Endodermal cell (in vitro differentiated cells): ENCODE results near the gene RAPGEF4. TPM values are rescaled to one million over a fixed set of nuclear protein-coding genes. Genes with fewer than 3 reads are reported as not detected.

Experiments used
- DNase-seq: peaks from one replicate; pipeline ENCODE4 v3.0.0-alpha.2; 2017
- H3K27ac ChIP-seq: 2 replicates; pipeline ENCODE4 v1.5.1; 2013; ENCODE audit warnings: mild to moderate bottlenecking, low read depth, low read length, moderate library complexity
- H3K27me3 ChIP-seq: 2 replicates; pipeline ENCODE4 v1.6.1; 2013; ENCODE audit warnings: mild to moderate bottlenecking, low read length, moderate library complexity; ENCODE audit not compliant: insufficient read depth, control insufficient read depth, poor library complexity, severe bottlenecking
- H3K36me3 ChIP-seq: 2 replicates; pipeline ENCODE4 v1.7.0; 2013; ENCODE audit warnings: mild to moderate bottlenecking, low read length, moderate library complexity; ENCODE audit not compliant: control insufficient read depth, insufficient read depth
- H3K4me1 ChIP-seq: one replicate; pipeline ENCODE4 v1.7.0; 2013; ENCODE audit warnings: low read length; ENCODE audit not compliant: control insufficient read depth, insufficient read depth
- H3K4me3 ChIP-seq: 2 replicates; pipeline ENCODE4 v1.5.1; 2013; ENCODE audit warnings: mild to moderate bottlenecking, low read length, moderate library complexity
- H3K9ac ChIP-seq: 2 replicates; pipeline ENCODE4 v1.6.1; 2013; ENCODE audit warnings: mild to moderate bottlenecking, low read length, moderate library complexity; ENCODE audit not compliant: poor library complexity, severe bottlenecking; ENCODE audit errors: extremely low read depth
- H3K9me3 ChIP-seq: 2 replicates; pipeline ENCODE4 v1.6.1; 2013; ENCODE audit warnings: mild to moderate bottlenecking, low read length, moderate library complexity; ENCODE audit not compliant: control insufficient read depth
- H3K27ac Mint-ChIP-seq: 2 replicates; pipeline ENCODE4 v1.8.0; 2020; ENCODE audit warnings: mixed read lengths
- H3K27me3 Mint-ChIP-seq: 2 replicates; pipeline ENCODE4 v1.8.0; 2021; ENCODE audit warnings: mild to moderate bottlenecking, mixed read lengths; ENCODE audit not compliant: insufficient read depth
- H3K36me3 Mint-ChIP-seq: 2 replicates; pipeline ENCODE4 v1.8.0; 2020; ENCODE audit warnings: low read depth, mixed read lengths
- H3K4me1 Mint-ChIP-seq: 2 replicates; pipeline ENCODE4 v1.8.0; 2020; ENCODE audit warnings: mixed read lengths
- H3K4me3 Mint-ChIP-seq: 2 replicates; pipeline ENCODE4 v1.8.0; 2020; ENCODE audit warnings: mild to moderate bottlenecking, moderate library complexity, mixed read lengths
- H3K9me3 Mint-ChIP-seq: 2 replicates; pipeline ENCODE4 v1.8.0; 2020; ENCODE audit warnings: mild to moderate bottlenecking, mixed read lengths
- WGBS, 2 experiments: methylation state at CpG; one replicate each; pipeline versions ENCODE4 v1.1.5 to v1.1.7; 2013; ENCODE audit warnings: missing lambda C conversion rate in 2 of 2, mixed read lengths in 1 of 2; ENCODE audit not compliant: insufficient coverage in 1 of 2, insufficient read length in 1 of 2; 5-methylcytosine and 5-hydroxymethylcytosine counted together
- total RNA-seq, 2 donors: library from RNA; stranded (reverse); fragmentation: NEBNext Ultra II Directional in 1 of 2; extraction: Animal tissue kit (Norgen Biotek cat#: 25700) in 1 of 2; gene quantifications; 2 replicates in 1 of 2; 3 replicates in 1 of 2; pipeline ENCODE4 v1.2.1, GENCODE V29; 2021
- TF ChIP-seq, protein P1 (sequence below): fragments of 200-600 bp; sonication (generic); conservative IDR thresholded peaks from 2 replicates; pipeline ENCODE4 v1.5.0; 2021; ENCODE audit warnings: antibody characterized with exemption, mild to moderate bottlenecking

The RAPGEF4 gene
- total RNA-seq, 2 donors from 2014 or later: 0.77 to 0.88 TPM

DNA sequence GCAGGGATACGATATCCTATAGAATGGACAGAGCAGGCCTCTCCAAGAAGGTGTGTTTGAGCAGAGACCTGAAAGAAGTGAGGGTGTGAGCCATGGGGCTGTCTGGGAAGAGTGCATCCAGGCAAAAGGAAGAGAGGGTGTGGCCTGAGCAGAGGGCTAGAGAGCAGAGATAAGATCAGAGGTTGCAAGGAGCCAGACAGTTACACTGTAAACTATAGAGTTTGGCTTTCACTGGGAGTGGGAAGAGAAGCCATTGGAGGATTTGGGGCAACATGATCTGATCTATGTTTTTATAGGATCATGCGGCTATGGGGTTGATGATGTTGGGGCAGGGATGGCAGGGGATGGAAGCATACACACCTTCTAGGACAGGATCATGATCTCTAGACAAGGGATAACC, 215.9 kb downstream of the RAPGEF4 start:
- 89 to 100% methylated on average over 2 of the region's 2 CpGs for WGBS, 2 experiments
- H3K4me1 Mint-ChIP-seq: peaks cover 2% of the 10 kb centered on the region

DNA sequence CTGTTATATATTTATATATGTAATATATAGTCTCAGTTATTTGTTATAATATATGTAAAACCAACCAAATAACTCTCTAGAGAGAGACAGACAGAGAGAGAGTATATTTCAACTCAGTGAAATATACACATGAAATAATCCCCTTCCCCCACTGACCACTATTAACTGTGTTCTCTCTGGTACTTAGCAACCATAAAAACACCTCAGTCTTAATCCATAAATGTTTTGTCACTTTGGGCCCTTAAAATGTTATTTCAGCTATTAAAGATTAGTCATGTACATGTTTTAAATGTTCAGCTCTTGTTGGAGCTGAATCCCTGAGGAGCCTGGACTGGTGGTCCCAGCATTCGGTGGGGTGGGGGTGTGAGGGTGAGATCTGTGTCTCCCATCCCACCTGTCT, 217.8 kb downstream of the RAPGEF4 start:
- Histone ChIP-seq H3K9me3 (no peaks in the 10 kb centered on the region), H3K36me3 (no peaks in the 10 kb centered on the region), H3K9ac (no peak overlapping the region), H3K27me3 (no peaks in the 10 kb centered on the region), H3K4me3 (no peak overlapping the region), H3K4me1 (no peaks in the 10 kb centered on the region), H3K27ac (no peak overlapping the region)
- WGBS, 2 experiments: 93% methylated on average over 1 of the region's 1 CpG; no CpG with 5 or more reads in 1 of the 2 experiments
- Mint-ChIP-seq H3K27me3 (no peaks in the 10 kb centered on the region), H3K4me3 (no peak overlapping the region), H3K9me3 (no peaks in the 10 kb centered on the region), H3K36me3 (no peaks in the 10 kb centered on the region), H3K4me1 (peaks cover 2% of the 10 kb centered on the region), H3K27ac (no peak overlapping the region)
- DNase-seq: no peak
- TF ChIP-seq, protein P1, sequence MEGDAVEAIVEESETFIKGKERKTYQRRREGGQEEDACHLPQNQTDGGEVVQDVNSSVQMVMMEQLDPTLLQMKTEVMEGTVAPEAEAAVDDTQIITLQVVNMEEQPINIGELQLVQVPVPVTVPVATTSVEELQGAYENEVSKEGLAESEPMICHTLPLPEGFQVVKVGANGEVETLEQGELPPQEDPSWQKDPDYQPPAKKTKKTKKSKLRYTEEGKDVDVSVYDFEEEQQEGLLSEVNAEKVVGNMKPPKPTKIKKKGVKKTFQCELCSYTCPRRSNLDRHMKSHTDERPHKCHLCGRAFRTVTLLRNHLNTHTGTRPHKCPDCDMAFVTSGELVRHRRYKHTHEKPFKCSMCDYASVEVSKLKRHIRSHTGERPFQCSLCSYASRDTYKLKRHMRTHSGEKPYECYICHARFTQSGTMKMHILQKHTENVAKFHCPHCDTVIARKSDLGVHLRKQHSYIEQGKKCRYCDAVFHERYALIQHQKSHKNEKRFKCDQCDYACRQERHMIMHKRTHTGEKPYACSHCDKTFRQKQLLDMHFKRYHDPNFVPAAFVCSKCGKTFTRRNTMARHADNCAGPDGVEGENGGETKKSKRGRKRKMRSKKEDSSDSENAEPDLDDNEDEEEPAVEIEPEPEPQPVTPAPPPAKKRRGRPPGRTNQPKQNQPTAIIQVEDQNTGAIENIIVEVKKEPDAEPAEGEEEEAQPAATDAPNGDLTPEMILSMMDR: no peak

More for the DNA sequence above, 215.9 kb downstream of the RAPGEF4 start:
- DNase-seq: no peak
- H3K27ac ChIP-seq: no peak overlapping the region
- H3K27me3 ChIP-seq: no peaks in the 10 kb centered on the region
- no peaks in the 10 kb centered on the region for H3K4me1 ChIP-seq
- Mint-ChIP-seq H3K36me3 (no peaks in the 10 kb centered on the region), H3K4me3 (no peak overlapping the region), H3K9me3 (no peaks in the 10 kb centered on the region), H3K27me3 (no peaks in the 10 kb centered on the region), H3K27ac (no peak overlapping the region)
- no peak overlapping the region for H3K4me3 ChIP-seq
- TF ChIP-seq, protein P1: no peak
- H3K9ac ChIP-seq: no peak overlapping the region
- no peaks in the 10 kb centered on the region for H3K9me3 ChIP-seq
- no peaks in the 10 kb centered on the region for H3K36me3 ChIP-seq

DNA sequence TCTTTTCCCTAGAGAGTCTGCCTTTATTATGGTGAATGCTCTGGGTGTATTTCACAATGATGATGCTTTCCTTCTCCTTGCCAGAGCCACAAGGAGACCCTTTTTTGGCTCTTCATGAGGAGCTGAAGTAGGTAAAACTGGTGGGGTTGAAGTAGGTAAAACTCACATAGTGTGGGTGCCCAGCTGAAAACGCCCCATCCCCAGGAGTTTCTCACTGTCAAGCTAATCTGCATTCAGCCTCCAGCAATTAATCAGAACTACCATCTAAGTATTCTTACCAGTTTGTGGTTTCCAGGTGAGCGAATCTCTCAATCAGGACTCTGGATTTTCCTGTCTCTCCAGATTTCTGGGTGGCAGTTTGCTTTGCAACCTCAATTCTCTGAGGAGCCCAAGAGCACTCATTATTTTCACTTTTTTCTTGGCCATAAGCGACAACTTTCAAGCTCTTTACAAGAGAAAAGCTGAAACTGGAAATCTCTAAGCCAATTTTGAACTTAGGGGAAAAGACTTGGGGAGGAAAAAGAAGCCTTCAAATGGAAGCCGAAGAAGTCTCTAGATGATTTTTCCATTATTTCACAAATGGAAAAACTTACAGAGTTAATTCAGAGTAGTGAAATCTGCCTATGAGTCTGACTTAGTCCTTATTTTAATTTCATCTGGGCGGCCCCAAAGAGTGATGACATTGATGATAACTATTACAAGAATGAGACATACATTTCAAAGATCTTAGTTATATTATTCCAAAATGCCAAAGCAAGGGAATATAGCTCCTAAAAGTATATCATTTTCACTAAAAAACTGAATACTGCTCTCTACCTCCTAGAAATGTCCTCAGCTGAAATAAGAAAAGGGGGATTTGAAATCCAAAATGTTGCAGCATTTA, 218.6 kb downstream of the RAPGEF4 start:
- no peaks in the 10 kb centered on the region for H3K36me3 Mint-ChIP-seq
- no peaks in the 10 kb centered on the region for H3K9me3 Mint-ChIP-seq
- no peaks in the 10 kb centered on the region for H3K27me3 Mint-ChIP-seq
- Histone ChIP-seq H3K27me3 (no peaks in the 10 kb centered on the region), H3K9ac (no peak overlapping the region), H3K27ac (no peak overlapping the region), H3K4me1 (no peaks in the 10 kb centered on the region), H3K4me3 (no peak overlapping the region), H3K36me3 (no peaks in the 10 kb centered on the region), H3K9me3 (no peaks in the 10 kb centered on the region)
- no peak overlapping the region for H3K27ac Mint-ChIP-seq
- TF ChIP-seq, protein P1: no peak
- peaks cover 2% of the 10 kb centered on the region for H3K4me1 Mint-ChIP-seq
- DNase-seq: no peak
- H3K4me3 Mint-ChIP-seq: no peak overlapping the region
- 84 to 91% methylated on average over 4 to 5 of the region's 5 CpGs for WGBS, 2 experiments
